Adrenal gland (tissue), 5 donors: ENCODE results near the gene HHAT.

Experiments
- CTCF ChIP-seq, 6 experiments: fragments of 450-650 bp in 4 of 6; fragments of 200-600 bp in 2 of 6; sonication (generic) in 1 of 6; IDR thresholded peaks; 1 replicate in 5 of 6; 2 replicates in 1 of 6; pipeline versions ENCODE4 v1.5.1 to v1.8.0; 2016 to 2021; ENCODE audit warnings: antibody characterized with exemption in 6 of 6, mild to moderate bottlenecking in 2 of 6, moderate library complexity in 1 of 6
- POLR2A ChIP-seq, 2 donors: fragments of 450-650 bp; IDR thresholded peaks; one replicate each; pipeline ENCODE4 v1.6.1; 2017; ENCODE audit warnings: antibody characterized with exemption in 2 of 2, mild to moderate bottlenecking in 2 of 2, moderate library complexity in 1 of 2
- donor health status: DM: no; HTN: no; CAD: no.

- no peak for TF ChIP-seq POLR2A (IDR thresholded peaks at IDR 0.05)
- no peak for TF ChIP-seq CTCF (IDR thresholded peaks at IDR 0.05)
Measured at GRCh38 chr1:210654176-210654981, 325.7 kb downstream of the HHAT start.
